Common myeloid progenitor, CD34-positive (primary cell): ENCODE results near the gene BCL2L2.

Experiments
- CTCF ChIA-PET: fragments of 350-600 bp; sonication (Branson Sonifier 250); formaldehyde crosslinking; loops from one replicate; lab custom pipeline; 2021; ENCODE audit warnings: antibody characterized with exemption; lab: Charles Lee
- POLR2A ChIA-PET: fragments of 350-600 bp; sonication (Branson Sonifier 250); formaldehyde crosslinking; loops from one replicate; lab custom pipeline; 2021; ENCODE audit warnings: antibody characterized with exemption; lab: Charles Lee
- DNase-seq, 3 donors: peaks; one replicate each; pipeline versions ENCODE4 v3.0.0 to v3.0.0-alpha.2; 2013
- H3K27ac ChIP-seq, 2 experiments: 1 replicate in 1 of 2; 2 replicates in 1 of 2; pipeline ENCODE4 v1.7.0; 2013; ENCODE audit warnings: inconsistent platforms in 2 of 2, low read length in 2 of 2, mild to moderate bottlenecking in 2 of 2, low read depth in 1 of 2, moderate library complexity in 1 of 2; ENCODE audit not compliant: severe bottlenecking in 2 of 2, insufficient read depth in 1 of 2, poor library complexity in 1 of 2
- H3K27me3 ChIP-seq, 5 experiments: replicated peaks in 2 of 5; 1 replicate in 3 of 5; 2 replicates in 2 of 5; pipeline versions ENCODE4 v1.6.1 to v1.7.0; 2013; ENCODE audit warnings: low read length in 4 of 5, mild to moderate bottlenecking in 2 of 5, moderate library complexity in 2 of 5, inconsistent platforms in 1 of 5; ENCODE audit not compliant: insufficient read depth in 5 of 5, control insufficient read depth in 4 of 5
- H3K36me3 ChIP-seq, 4 experiments: 1 replicate in 2 of 4; 2 replicates in 2 of 4; pipeline versions ENCODE4 v1.6.1 to v1.7.0; 2013; ENCODE audit warnings: low read length in 3 of 4, control low read depth in 1 of 4, mild to moderate bottlenecking in 1 of 4; ENCODE audit not compliant: control insufficient read depth in 4 of 4, insufficient read depth in 4 of 4
- H3K4me1 ChIP-seq, 4 experiments: 1 replicate in 3 of 4; 2 replicates in 1 of 4; pipeline versions ENCODE4 v1.6.1 to v1.7.1; 2013; ENCODE audit warnings: low read length in 3 of 4, mild to moderate bottlenecking in 3 of 4, control low read depth in 1 of 4, inconsistent platforms in 1 of 4, moderate library complexity in 1 of 4; ENCODE audit not compliant: control insufficient read depth in 4 of 4, insufficient read depth in 4 of 4; ENCODE audit errors: control extremely low read depth in 1 of 4
- H3K4me3 ChIP-seq, 7 experiments: 1 replicate in 4 of 7; 2 replicates in 3 of 7; pipeline versions ENCODE4 v1.5.1 to v1.7.0; 2013; ENCODE audit warnings: mild to moderate bottlenecking in 7 of 7, low read length in 6 of 7, moderate library complexity in 6 of 7, inconsistent platforms in 2 of 7, low read depth in 2 of 7, control low read depth in 1 of 7; ENCODE audit not compliant: insufficient read depth in 4 of 7, control insufficient read depth in 1 of 7; ENCODE audit errors: extremely low read depth in 1 of 7
- H3K9me3 ChIP-seq, 5 experiments: 1 replicate in 4 of 5; 2 replicates in 1 of 5; pipeline versions ENCODE4 v1.6.1 to v1.7.1; 2013; ENCODE audit warnings: low read length in 4 of 5, mild to moderate bottlenecking in 2 of 5, inconsistent platforms in 1 of 5, low read depth in 1 of 5, moderate library complexity in 1 of 5; ENCODE audit not compliant: control insufficient read depth in 4 of 5, insufficient read depth in 2 of 5; ENCODE audit errors: control extremely low read depth in 1 of 5
- WGBS: methylation state at CpG from one replicate; pipeline ENCODE4 v1.1.5; 2013; ENCODE audit not compliant: insufficient coverage; 5-methylcytosine and 5-hydroxymethylcytosine counted together

BCL2L2 gene

DNA sequence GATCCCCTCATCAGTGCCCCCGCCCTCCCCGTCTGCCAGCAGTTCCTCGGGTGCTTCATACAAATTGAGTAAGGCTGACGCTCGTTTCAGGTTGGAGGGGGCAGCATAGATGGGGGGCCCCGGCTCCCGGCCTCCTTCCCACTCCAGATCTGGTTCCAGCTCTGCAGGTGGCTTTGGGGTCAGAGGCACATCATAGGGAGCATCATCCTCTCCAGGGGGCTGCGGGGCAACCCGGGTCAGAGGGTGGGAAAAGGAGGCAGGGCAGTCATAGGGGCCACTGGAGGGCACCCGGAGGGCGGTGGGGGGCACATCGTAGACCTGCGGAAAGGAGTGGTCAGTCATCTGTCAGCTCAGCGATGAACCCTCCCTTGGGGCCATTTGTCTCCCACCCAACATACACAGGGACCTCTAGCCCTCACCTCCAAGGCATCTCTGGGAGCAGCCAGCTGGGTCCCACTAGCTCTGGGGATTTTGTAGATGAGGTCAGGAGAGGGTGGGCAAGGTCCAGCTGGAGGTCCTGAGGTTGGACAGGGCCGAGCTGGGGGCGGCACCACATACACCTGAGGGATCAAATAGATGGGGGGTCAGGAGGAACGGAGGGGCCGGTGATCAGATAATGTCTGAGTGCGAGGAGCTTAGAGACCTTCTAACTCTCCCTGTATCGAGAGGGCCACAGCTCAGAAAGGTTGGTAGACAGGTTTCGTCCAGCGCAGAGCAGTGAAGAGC, 53.3 kb downstream of the BCL2L2 start:
- Histone ChIP-seq H3K27me3 (peaks cover 2 to 33% (median 21%) of the 10 kb centered on the region in 5 experiments), H3K36me3 (no peaks in the 10 kb centered on the region), H3K27ac (no peak overlapping the region), H3K4me3 (no peak overlapping the region), H3K9me3 (no peaks in the 10 kb centered on the region), H3K4me1 (peaks cover 0 to 5% (median 2%) of the 10 kb centered on the region in 4 experiments)
- ChIA-PET POLR2A (interaction anchor here (0.6 kb wide), 1 partner anchor 120 kb away, joined by 3 read pairs; no protein-coding TSS in a partner anchor), CTCF (interaction anchor here (0.6 to 7.1 kb wide), 9 partner anchors 9 to 95 kb away, joined by 4 to 44 read pairs (median 6); partner anchors contain the start of gene IL25)
- DNase-seq = no peak
- WGBS = 94% methylated on average over 16 of the region's 22 CpGs

DNA sequence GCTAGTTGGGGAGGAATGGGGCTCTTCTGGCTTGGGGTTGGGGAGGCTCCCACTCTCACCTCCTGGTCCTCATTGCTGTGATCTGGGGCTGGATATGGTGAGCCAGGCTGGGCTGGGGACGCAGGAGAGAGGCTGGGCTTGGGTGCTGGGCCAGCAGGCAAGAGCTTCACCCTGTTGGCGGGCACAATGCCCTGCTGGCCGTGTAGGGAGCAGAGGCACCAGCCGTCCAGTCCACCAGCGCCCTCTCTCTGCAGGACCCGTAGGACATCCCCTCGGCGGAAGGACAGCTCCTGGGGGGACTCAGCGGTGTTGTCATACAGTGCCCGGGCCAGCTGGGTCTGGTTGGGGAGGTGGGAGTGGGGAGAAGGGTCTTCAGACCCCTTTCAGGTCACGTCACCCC, 53.9 kb downstream of the BCL2L2 start:
- ChIA-PET POLR2A (no interaction called here), CTCF (interaction anchor here (0.6 to 7.1 kb wide), 9 partner anchors 8 to 94 kb away, joined by 4 to 44 read pairs (median 6); partner anchors contain the start of gene IL25)
- Histone ChIP-seq H3K4me3 (no peak overlapping the region), H3K27me3 (peaks cover 2 to 36% (median 23%) of the 10 kb centered on the region in 5 experiments), H3K27ac (no peak overlapping the region), H3K36me3 (no peaks in the 10 kb centered on the region), H3K4me1 (peaks cover 0 to 11% (median 5%) of the 10 kb centered on the region in 4 experiments), H3K9me3 (no peaks in the 10 kb centered on the region)
- DNase-seq = no peak
- 93% methylated on average over 5 of the region's 11 CpGs for WGBS

DNA sequence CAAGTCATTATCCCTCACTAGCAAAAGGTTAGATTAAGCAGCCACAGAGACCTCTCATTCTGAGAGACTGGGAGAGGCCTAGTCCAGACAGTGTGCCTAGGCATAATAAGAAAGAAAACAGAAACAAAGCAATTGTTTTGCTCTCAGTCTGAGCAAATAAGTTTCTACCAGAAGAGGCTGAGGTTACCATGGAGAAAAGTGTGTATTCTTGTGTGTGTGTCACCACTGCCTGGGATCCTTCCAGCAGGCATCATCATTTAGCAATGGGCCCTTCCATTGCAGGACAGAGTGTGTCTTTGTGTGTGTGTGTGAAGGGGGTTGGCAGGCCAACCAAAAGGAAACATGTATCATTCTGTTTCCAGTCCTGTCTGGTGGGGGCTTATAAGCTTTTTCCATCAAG, 54.7 kb downstream of the BCL2L2 start:
- no peaks in the 10 kb centered on the region for H3K9me3 ChIP-seq
- POLR2A ChIA-PET = no interaction called here
- H3K4me1 ChIP-seq = peaks cover 0 to 17% (median 7%) of the 10 kb centered on the region in 4 experiments
- H3K27ac ChIP-seq = no peak overlapping the region
- DNase-seq = peak in 1 of 3 donors; percentile 27
- no peak overlapping the region for H3K4me3 ChIP-seq
- peaks cover 2 to 41% (median 29%) of the 10 kb centered on the region in 5 experiments for H3K27me3 ChIP-seq
- CTCF ChIA-PET = interaction anchor here (0.7 to 7.1 kb wide), 9 partner anchors 9 to 97 kb away, joined by 3 to 44 read pairs (median 5); partner anchors contain the start of gene IL25
- H3K36me3 ChIP-seq = no peaks in the 10 kb centered on the region
